Measurements from ENCODE around the gene PCIF1. TPM values are rescaled to one million over a fixed set of nuclear protein-coding genes. Genes with fewer than 3 reads are reported as not detected.

Gene PCIF1
- total and polyA plus RNA-seq, 8 donors = 26.1 to 50.8 (median 44.0) TPM

DNA sequence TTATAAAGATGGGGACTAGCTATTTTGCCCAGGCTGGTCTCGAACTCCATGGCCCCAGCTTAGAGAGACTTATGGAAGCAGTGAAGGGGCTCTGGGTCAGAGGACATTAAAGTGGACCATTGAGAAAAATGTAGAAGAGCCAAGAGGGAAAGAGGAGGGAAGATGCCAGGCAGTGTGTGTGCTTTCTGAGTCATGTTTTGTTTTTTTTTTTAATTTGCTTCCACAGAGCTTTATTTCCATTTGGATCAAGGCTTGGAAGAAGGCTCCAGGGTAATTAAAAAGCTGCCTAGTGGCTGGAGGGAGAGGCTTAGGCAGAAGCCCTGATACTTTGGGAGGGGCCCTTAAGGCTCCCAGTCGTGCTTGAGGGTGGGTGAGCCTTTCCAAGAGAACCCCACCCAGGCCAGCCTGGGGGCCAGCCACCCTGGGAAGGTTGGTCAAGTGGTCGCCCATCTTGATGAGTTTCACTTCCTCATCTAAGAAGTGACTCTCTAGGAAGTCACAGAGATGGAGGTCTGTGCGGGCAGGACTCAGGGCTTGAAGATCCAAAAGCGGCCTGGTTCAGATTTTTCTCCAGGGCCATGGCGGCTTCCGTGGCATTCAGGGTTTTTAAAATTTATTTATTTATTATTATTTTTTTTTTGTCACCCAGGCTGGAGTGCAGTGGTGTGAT, 40.5 kb downstream of the PCIF1 start:
- Histone ChIP-seq H3K9me3 (no peaks in the 10 kb centered on the region), H3K4me3 (no peak overlapping the region), H3K27ac (no peak overlapping the region), H3K27me3 (no peaks in the 10 kb centered on the region), H3K4me1 (peaks cover 9 to 20% of the 10 kb centered on the region in 2 donors), H3K36me3 (peaks cover 0 to 1% of the 10 kb centered on the region in 2 donors)
- DNase-seq (no peak), ATAC-seq (no peak)
- TF ChIP-seq, protein P1, sequence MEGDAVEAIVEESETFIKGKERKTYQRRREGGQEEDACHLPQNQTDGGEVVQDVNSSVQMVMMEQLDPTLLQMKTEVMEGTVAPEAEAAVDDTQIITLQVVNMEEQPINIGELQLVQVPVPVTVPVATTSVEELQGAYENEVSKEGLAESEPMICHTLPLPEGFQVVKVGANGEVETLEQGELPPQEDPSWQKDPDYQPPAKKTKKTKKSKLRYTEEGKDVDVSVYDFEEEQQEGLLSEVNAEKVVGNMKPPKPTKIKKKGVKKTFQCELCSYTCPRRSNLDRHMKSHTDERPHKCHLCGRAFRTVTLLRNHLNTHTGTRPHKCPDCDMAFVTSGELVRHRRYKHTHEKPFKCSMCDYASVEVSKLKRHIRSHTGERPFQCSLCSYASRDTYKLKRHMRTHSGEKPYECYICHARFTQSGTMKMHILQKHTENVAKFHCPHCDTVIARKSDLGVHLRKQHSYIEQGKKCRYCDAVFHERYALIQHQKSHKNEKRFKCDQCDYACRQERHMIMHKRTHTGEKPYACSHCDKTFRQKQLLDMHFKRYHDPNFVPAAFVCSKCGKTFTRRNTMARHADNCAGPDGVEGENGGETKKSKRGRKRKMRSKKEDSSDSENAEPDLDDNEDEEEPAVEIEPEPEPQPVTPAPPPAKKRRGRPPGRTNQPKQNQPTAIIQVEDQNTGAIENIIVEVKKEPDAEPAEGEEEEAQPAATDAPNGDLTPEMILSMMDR (IDR thresholded peaks at IDR 0.05) = no peak
- intact Hi-C loops (cut with DNase I) = no loop called here

DNA sequence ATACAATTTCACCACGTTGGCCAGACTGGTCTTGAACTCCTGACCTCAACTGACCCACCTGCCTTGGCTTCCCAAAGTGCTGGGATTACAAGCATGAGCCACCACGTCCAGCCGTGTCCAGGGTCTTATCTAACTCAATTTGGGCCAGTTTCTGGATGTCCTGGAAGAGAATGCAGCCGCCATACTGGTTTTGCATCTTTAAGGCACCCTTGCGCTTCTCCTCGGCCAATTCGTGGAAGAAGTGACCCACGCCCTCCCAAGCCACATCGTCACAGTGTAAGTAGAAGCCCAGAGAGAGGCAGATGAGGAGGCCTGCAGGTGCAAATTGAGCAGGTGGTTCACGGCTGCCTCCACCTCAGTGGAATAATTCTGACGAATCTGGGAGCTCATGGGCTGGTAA, 41.2 kb downstream of the PCIF1 start:
- Histone ChIP-seq H3K4me1 (peaks cover 2 to 13% of the 10 kb centered on the region in 2 donors), H3K27ac (no peak overlapping the region), H3K36me3 (no peaks in the 10 kb centered on the region), H3K4me3 (no peak overlapping the region), H3K9me3 (no peaks in the 10 kb centered on the region), H3K27me3 (no peaks in the 10 kb centered on the region)
- TF ChIP-seq, protein P1 (IDR thresholded peaks at IDR 0.05) = no peak
- intact Hi-C loops (cut with DNase I) = no loop called here
- ATAC-seq (no peak), DNase-seq (no peak)

DNA sequence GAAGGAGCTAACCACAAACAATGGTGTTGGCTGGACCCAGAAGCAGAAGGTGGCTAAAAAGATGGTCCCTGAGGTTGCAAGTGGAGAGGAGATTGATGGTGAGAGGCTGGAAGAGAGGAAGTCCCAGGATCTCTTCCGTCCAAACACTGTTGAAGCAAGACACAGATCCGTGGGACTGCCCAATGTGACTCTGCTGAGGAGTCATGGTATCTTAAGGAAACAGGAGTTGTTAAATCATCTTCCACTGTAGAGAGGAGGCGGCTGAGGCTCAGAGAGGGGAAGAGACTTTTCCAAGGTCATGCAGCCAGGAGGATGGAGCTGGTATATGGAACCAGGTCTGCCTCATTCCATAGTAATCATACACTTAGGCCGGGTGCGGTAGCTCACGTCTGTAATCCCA, 41.6 kb downstream of the PCIF1 start:
- no peak overlapping the region for H3K27ac ChIP-seq
- ATAC-seq (no peak), DNase-seq (no peak)
- no peaks in the 10 kb centered on the region for H3K9me3 ChIP-seq
- intact Hi-C loops (cut with DNase I) = no loop called here
- TF ChIP-seq, protein P1 (IDR thresholded peaks at IDR 0.05) = no peak
- peaks cover 0 to 9% of the 10 kb centered on the region in 2 donors for H3K4me1 ChIP-seq
- no peaks in the 10 kb centered on the region for H3K36me3 ChIP-seq
- H3K27me3 ChIP-seq = no peaks in the 10 kb centered on the region
- H3K4me3 ChIP-seq = no peak overlapping the region

DNA sequence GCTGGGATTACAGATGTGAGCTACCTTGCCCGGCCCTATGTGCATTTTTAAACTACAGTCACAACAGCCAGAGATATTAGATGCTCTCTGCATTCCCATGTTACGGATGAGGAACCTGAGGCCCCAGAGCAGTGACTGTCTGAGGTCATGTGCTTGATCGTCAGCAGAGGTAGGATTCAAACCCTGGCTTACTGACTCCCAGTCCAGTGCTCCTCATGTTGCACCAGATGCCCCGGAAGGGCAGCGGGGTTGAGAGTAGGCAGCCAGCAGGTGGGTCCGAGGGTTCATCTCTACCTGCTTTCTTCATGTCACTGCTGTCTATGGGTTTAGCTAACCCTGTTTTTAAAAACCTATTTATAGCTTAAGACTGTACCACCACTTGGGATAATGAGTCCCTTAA, 46.8 kb downstream of the PCIF1 start:
- H3K4me3 ChIP-seq = no peak overlapping the region
- no peak for ATAC-seq
- H3K27ac ChIP-seq = no peak overlapping the region
- TF ChIP-seq, protein P1 (IDR thresholded peaks at IDR 0.05) = no peak
- no peaks in the 10 kb centered on the region for H3K36me3 ChIP-seq
- no peaks in the 10 kb centered on the region for H3K9me3 ChIP-seq
- no peaks in the 10 kb centered on the region for H3K4me1 ChIP-seq
- intact Hi-C loops (cut with DNase I) = no loop called here
- peaks cover 0 to 8% of the 10 kb centered on the region in 2 donors for H3K27me3 ChIP-seq
- DNase-seq = no peak

DNA sequence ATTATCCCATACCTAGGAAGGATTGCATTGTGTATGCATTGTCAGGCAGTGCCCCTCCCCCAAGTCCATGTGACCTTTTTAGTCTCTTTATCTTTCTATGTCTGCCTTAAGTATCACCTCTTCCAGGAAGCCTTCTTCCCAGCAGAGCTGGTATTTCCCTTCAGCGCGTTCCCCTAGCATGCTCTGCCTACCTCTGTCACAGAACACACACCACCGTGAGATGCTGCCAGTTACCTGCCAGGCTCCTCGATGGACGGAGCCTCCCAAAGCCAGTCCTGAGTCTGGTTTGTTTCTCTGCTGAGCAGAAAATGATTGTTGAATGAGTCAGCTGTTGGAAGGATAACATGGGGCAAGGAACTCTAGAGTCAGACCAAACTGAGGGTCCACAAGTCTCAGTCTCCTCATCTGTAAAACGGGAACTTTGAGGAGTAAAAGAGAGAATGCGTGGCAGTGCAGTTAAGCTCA, 48.8 kb downstream of the PCIF1 start:
- H3K4me1 ChIP-seq = no peaks in the 10 kb centered on the region
- no peak for DNase-seq
- intact Hi-C loops (cut with DNase I) = no loop called here
- H3K27ac ChIP-seq = no peak overlapping the region
- no peak overlapping the region for H3K4me3 ChIP-seq
- H3K36me3 ChIP-seq = no peaks in the 10 kb centered on the region
- no peak for ATAC-seq
- H3K9me3 ChIP-seq = no peaks in the 10 kb centered on the region
- H3K27me3 ChIP-seq = peaks cover 0 to 18% of the 10 kb centered on the region in 2 donors
- TF ChIP-seq, protein P1 (IDR thresholded peaks at IDR 0.05) = no peak
